Spleen (tissue), 11 donors: ENCODE measurements around the gene CUEDC1. TPM values are rescaled to one million over a fixed set of nuclear protein-coding genes. Genes with fewer than 3 reads are reported as not detected.

Experiments
- DNase-seq: peaks from one replicate; pipeline ENCODE4 v3.0.0-alpha.2; 2020
- H3K27ac ChIP-seq, 8 donors: fragments of 200-600 bp; sonication (generic) in 7 of 8; 1 replicate in 4 of 8; 2 replicates in 4 of 8; pipeline versions ENCODE4 v1.5.0 to v1.8.0; 2016 to 2021; ENCODE audit warnings: inconsistent platforms in 4 of 8, mild to moderate bottlenecking in 4 of 8, moderate library complexity in 1 of 8
- H3K27me3 ChIP-seq, 7 donors: fragments of 200-600 bp; sonication (generic) in 6 of 7; replicated peaks in 1 of 7; 1 replicate in 4 of 7; 2 replicates in 3 of 7; pipeline versions ENCODE4 v1.5.0 to v1.8.0; 2016 to 2021; ENCODE audit warnings: inconsistent platforms in 3 of 7, mild to moderate bottlenecking in 1 of 7
- H3K36me3 ChIP-seq, 6 donors: fragments of 200-600 bp; sonication (generic) in 5 of 6; 1 replicate in 4 of 6; 2 replicates in 2 of 6; pipeline versions ENCODE4 v1.5.0 to v1.8.0; 2016 to 2021; ENCODE audit warnings: inconsistent platforms in 2 of 6
- H3K4me1 ChIP-seq, 6 donors: fragments of 200-600 bp; sonication (generic) in 5 of 6; 1 replicate in 3 of 6; 2 replicates in 3 of 6; pipeline versions ENCODE4 v1.5.0 to v1.8.0; 2016 to 2021; ENCODE audit warnings: inconsistent platforms in 3 of 6
- H3K4me3 ChIP-seq, 8 donors: fragments of 200-600 bp; sonication (generic) in 7 of 8; 1 replicate in 4 of 8; 2 replicates in 4 of 8; pipeline versions ENCODE4 v1.5.0 to v1.8.0; 2016 to 2021; ENCODE audit warnings: inconsistent platforms in 4 of 8, mild to moderate bottlenecking in 4 of 8, moderate library complexity in 2 of 8
- H3K9me3 ChIP-seq, 8 donors: fragments of 200-600 bp; sonication (generic) in 7 of 8; 1 replicate in 4 of 8; 2 replicates in 4 of 8; pipeline versions ENCODE4 v1.5.0 to v1.8.0; 2016 to 2021; ENCODE audit warnings: inconsistent platforms in 4 of 8
- CTCF ChIP-seq, 11 experiments: fragments of 200-600 bp in 7 of 11; fragments of 450-650 bp in 4 of 11; sonication (generic) in 4 of 11; IDR thresholded peaks in 8 of 11; conservative IDR thresholded peaks in 3 of 11; 1 replicate in 7 of 11; 2 replicates in 4 of 11; pipeline versions ENCODE4 v1.4.0 to v1.8.0; 2016 to 2021; ENCODE audit warnings: antibody characterized with exemption in 11 of 11, inconsistent platforms in 4 of 11, mild to moderate bottlenecking in 1 of 11
- POLR2A ChIP-seq, 3 donors: fragments of 450-650 bp; IDR thresholded peaks; one replicate each; pipeline ENCODE4 v1.5.1; 2017; ENCODE audit warnings: antibody characterized with exemption in 3 of 3, mild to moderate bottlenecking in 1 of 3
- POLR2AphosphoS5 ChIP-seq, 3 donors: sonication (generic); formaldehyde crosslinking; IDR thresholded peaks; one replicate each; pipeline ENCODE4 v1.5.1; 2017; ENCODE audit warnings: antibody characterized with exemption in 3 of 3
- WGBS, 5 donors: extraction: QIAGEN DNeasy Blood & Tissue Kit in 3 of 5; methylation state at CpG; one replicate each; pipeline versions ENCODE4 v1.1.5 to v1.1.7; 2013 to 2018; 5-methylcytosine and 5-hydroxymethylcytosine counted together
- intact Hi-C: fragments of 100-400 bp; cut with DNase I; formaldehyde crosslinking; loops from one replicate; pipeline ENCODE4 v1.15.0; 2023; ENCODE audit warnings: low total_unique reads
- polyA plus RNA-seq, 3 donors: library from polyadenylated mRNA; stranded (reverse); fragments of 200-250 nt; gene quantifications; one replicate each; pipeline ENCODE4 v1.2.1, GENCODE V29; 2013
- small RNA-seq, 4 donors: library from RNA; depleted of rRNA; stranded (forward); fragments of <200 nt; gene quantifications; one replicate each; pipeline ENCODE3, GENCODE V24; 2016
- total RNA-seq, 7 donors: library from RNA; depleted of rRNA in 3 of 7; stranded (reverse); fragments of >200 nt in 3 of 7; fragmentation: NEBNext Ultra II Directional in 4 of 7; extraction: Animal tissue kit (Norgen Biotek cat#: 25700) in 4 of 7; gene quantifications; one replicate each; pipeline versions ENCODE4 v1.1.0 to v1.2.1, GENCODE V29; 2016 to 2021
- donor health status: healthy with polysubstance abuse.
- donor health status: DM: no; HTN: no; CAD: no; lungs with moderate emphysema.
- donor health status: DM: no; HTN: no; CAD: no.
- donor health status: Bipolar disorder and iron deficiency.
- donor health status: healthy.
- donor health status: DM: no; HTN: no; CAD: no.
- donor health status: DM: yes; HTN: yes; CAD: no.

The CUEDC1 gene
- total and polyA plus RNA-seq, 10 donors: 5.4 to 23.5 (median 15.6) TPM

GRCh38 chr17:57814421-57814820, 140.8 kb downstream of the CUEDC1 start:
- peaks cover 7 to 26% (median 20%) of the 10 kb centered on the region in 6 donors for H3K4me1 ChIP-seq
- WGBS, 5 donors: 88 to 93% (median 89%) methylated on average over 1 of the region's 1 CpG
- DNase-seq: no peak
- peaks cover 0 to 20% (median 0%) of the 10 kb centered on the region in 7 donors for H3K27me3 ChIP-seq
- H3K9me3 ChIP-seq: no peaks in the 10 kb centered on the region
- TF ChIP-seq POLR2AphosphoS5 (IDR thresholded peaks at IDR 0.05) (no peak), POLR2A (IDR thresholded peaks at IDR 0.05) (no peak), CTCF (IDR thresholded peaks at IDR 0.05 in 8 of 11, conservative IDR thresholded peaks at IDR 0.05 in 3 of 11) (no peak)
- no peak overlapping the region for H3K27ac ChIP-seq
- H3K4me3 ChIP-seq: no peak overlapping the region
- H3K36me3 ChIP-seq: no peaks in the 10 kb centered on the region
- intact Hi-C loops: no loop called here

GRCh38 chr17:57811638-57812280, 143.5 kb downstream of the CUEDC1 start:
- H3K4me3 ChIP-seq: peak overlapping the region in 1 of 8 donors; percentile 37
- no peaks in the 10 kb centered on the region for H3K9me3 ChIP-seq

More at GRCh38 chr17:57811638-57812280, 143.5 kb downstream of the CUEDC1 start:
- no peak for DNase-seq
- H3K4me1 ChIP-seq: peaks cover 7 to 26% (median 20%) of the 10 kb centered on the region in 6 donors
- intact Hi-C loops: no loop called here
- 28 to 45% (median 42%) methylated on average over 8 of the region's 8 CpGs for WGBS, 5 donors
- TF ChIP-seq POLR2A (IDR thresholded peaks at IDR 0.05): no peak
- TF ChIP-seq CTCF (IDR thresholded peaks at IDR 0.05 in 8 of 11, conservative IDR thresholded peaks at IDR 0.05 in 3 of 11): no peak
- peak overlapping the region in 4 of 8 donors; percentile 62 to 71 (median 66) for H3K27ac ChIP-seq
- peaks cover 0 to 20% (median 0%) of the 10 kb centered on the region in 7 donors for H3K27me3 ChIP-seq
- no peaks in the 10 kb centered on the region for H3K36me3 ChIP-seq

Small RNA genes within 50 kb of the gene (small RNA-seq; reads per million reads assigned to genes)
- gene AC015813.4: 0 reads per million in 4 donors

Other genes with a start within 250 kb of the CUEDC1 start
- gene CCDC182, start 210.1 kb downstream of the CUEDC1 start, total RNA-seq: not detected
- gene CCDC182, start 210.1 kb downstream of the CUEDC1 start, polyA plus RNA-seq: not detected
- 10 to 100 TPM in 6 of 7 donors, 1 to 10 TPM in 1; 7.3 to 26.4 (median 22.4) TPM for gene MRPS23, start 105.4 kb downstream of the CUEDC1 start, total RNA-seq
- gene MRPS23, start 105.4 kb downstream of the CUEDC1 start, polyA plus RNA-seq: 10 to 100 TPM; 13.9 to 29.2 (median 28.6) TPM
- 10 to 100 TPM; 43.0 to 59.9 (median 54.2) TPM for gene VEZF1, start 32.8 kb upstream of the CUEDC1 start, total RNA-seq
- 10 to 100 TPM in 2 of 3 donors, 1 to 10 TPM in 1; 10.0 to 19.1 (median 10.2) TPM for gene VEZF1, start 32.8 kb upstream of the CUEDC1 start, polyA plus RNA-seq
- 100 to 1,000 TPM; 165 to 213 (median 174) TPM for gene SRSF1, start 51.8 kb upstream of the CUEDC1 start, total RNA-seq
- 10 to 100 TPM; 65.8 to 90.4 (median 88.2) TPM for gene SRSF1, start 51.8 kb upstream of the CUEDC1 start, polyA plus RNA-seq
- gene DYNLL2, start 128.0 kb upstream of the CUEDC1 start, total RNA-seq: 10 to 100 TPM; 19.4 to 29.7 (median 23.1) TPM
- 10 to 100 TPM in 2 of 3 donors, 1 to 10 TPM in 1; 9.9 to 26.3 (median 11.1) TPM for gene DYNLL2, start 128.0 kb upstream of the CUEDC1 start, polyA plus RNA-seq
- under 1 TPM in 6 of 7 donors, not detected in 1; 0.09 to 0.46 (median 0.27) TPM for gene OR4D1, start 193.0 kb upstream of the CUEDC1 start, total RNA-seq
- under 1 TPM; 0.13 to 0.23 (median 0.19) TPM for gene OR4D1, start 193.0 kb upstream of the CUEDC1 start, polyA plus RNA-seq
- not detected for gene OR4D2, start 211.6 kb upstream of the CUEDC1 start, total RNA-seq
- not detected for gene OR4D2, start 211.6 kb upstream of the CUEDC1 start, polyA plus RNA-seq
- 1 to 10 TPM in 5 of 7 donors, under 1 TPM in 1, not detected in 1; 0.86 to 3.9 (median 2.4) TPM for gene EPX, start 237.3 kb upstream of the CUEDC1 start, total RNA-seq
- gene EPX, start 237.3 kb upstream of the CUEDC1 start, polyA plus RNA-seq: under 1 TPM; 0.24 to 0.41 (median 0.26) TPM